Stomach (tissue), 9 donors: ENCODE results near the gene PKDCC. TPM values are rescaled to one million over a fixed set of nuclear protein-coding genes. Genes with fewer than 3 reads are reported as not detected.

Source experiments
- DNase-seq, 2 donors: peaks; one replicate each; pipeline versions ENCODE4 v3.0.0 to v3.0.0-alpha.2; 2013 to 2019
- H3K27ac ChIP-seq, 5 donors: fragments of 200-600 bp in 4 of 5; sonication (generic) in 4 of 5; one replicate each; pipeline ENCODE4 v1.5.1; 2013 to 2019; ENCODE audit warnings: mild to moderate bottlenecking in 1 of 5, moderate library complexity in 1 of 5
- H3K27me3 ChIP-seq, 3 donors: fragments of 200-600 bp; sonication (generic); one replicate each; pipeline ENCODE4 v1.5.1; 2017 to 2019; ENCODE audit warnings: mixed run types in 1 of 3
- H3K36me3 ChIP-seq, 4 donors: fragments of 200-600 bp; sonication (generic); 1 replicate in 3 of 4; 2 replicates in 1 of 4; pipeline ENCODE4 v1.5.1; 2016 to 2019
- H3K4me1 ChIP-seq, 4 donors: fragments of 200-600 bp; sonication (generic); one replicate each; pipeline ENCODE4 v1.5.1; 2016 to 2019
- H3K4me3 ChIP-seq, 4 donors: fragments of 200-600 bp; sonication (generic) in 3 of 4; one replicate each; pipeline ENCODE4 v1.5.1; 2016 to 2019; ENCODE audit warnings: mild to moderate bottlenecking in 1 of 4
- H3K9me3 ChIP-seq, 4 donors: fragments of 200-600 bp; sonication (generic); one replicate each; pipeline ENCODE4 v1.5.1; 2016 to 2019
- EP300 ChIP-seq: sonication (generic); formaldehyde crosslinking; IDR thresholded peaks from one replicate; pipeline ENCODE4 v1.6.1; 2017; ENCODE audit warnings: antibody characterized with exemption
- POLR2A ChIP-seq, 4 donors: fragments of 450-650 bp; IDR thresholded peaks; one replicate each; pipeline ENCODE4 v1.6.1; 2016; ENCODE audit warnings: antibody characterized with exemption in 4 of 4, control low read depth in 2 of 4, mild to moderate bottlenecking in 1 of 4, moderate library complexity in 1 of 4
- POLR2AphosphoS5 ChIP-seq, 3 donors: sonication (generic); formaldehyde crosslinking; IDR thresholded peaks; one replicate each; pipeline ENCODE4 v1.6.1; 2016; ENCODE audit warnings: antibody characterized with exemption in 3 of 3
- WGBS, 5 donors: extraction: QIAGEN DNeasy Blood & Tissue Kit in 3 of 5; methylation state at CpG; one replicate each; pipeline versions ENCODE4 v1.1.5 to v1.1.7; 2013 to 2018; 5-methylcytosine and 5-hydroxymethylcytosine counted together
- intact Hi-C: fragments of 100-400 bp; cut with DNase I; formaldehyde crosslinking; loops from one replicate; pipeline ENCODE4 v1.15.1; 2023; ENCODE audit warnings: low total_unique reads
- polyA plus RNA-seq, 3 donors: library from polyadenylated mRNA; stranded (reverse); fragments of 200-250 nt; gene quantifications; one replicate each; pipeline ENCODE4 v1.2.3, GENCODE V29; 2013
- total RNA-seq, 5 donors: library from RNA; depleted of rRNA; stranded (reverse); fragments of >200 nt; gene quantifications; one replicate each; pipeline versions ENCODE4 v1.1.0 to v1.2.3, GENCODE V29; 2014 to 2016
- TF ChIP-seq, protein P1 (sequence below), 7 experiments: fragments of 450-650 bp in 4 of 7; fragments of 200-600 bp in 3 of 7; sonication (generic) in 3 of 7; IDR thresholded peaks; one replicate each; pipeline ENCODE4 v1.5.1; 2016 to 2019; ENCODE audit warnings: antibody characterized with exemption in 7 of 7, control low read depth in 2 of 7, mild to moderate bottlenecking in 1 of 7
- donor health status: healthy with polysubstance abuse.
- donor health status: Bipolar disorder and iron deficiency.
- donor health status: healthy.

The PKDCC gene
- total and polyA plus RNA-seq, 8 donors = 15.4 to 176 (median 50.9) TPM

DNA sequence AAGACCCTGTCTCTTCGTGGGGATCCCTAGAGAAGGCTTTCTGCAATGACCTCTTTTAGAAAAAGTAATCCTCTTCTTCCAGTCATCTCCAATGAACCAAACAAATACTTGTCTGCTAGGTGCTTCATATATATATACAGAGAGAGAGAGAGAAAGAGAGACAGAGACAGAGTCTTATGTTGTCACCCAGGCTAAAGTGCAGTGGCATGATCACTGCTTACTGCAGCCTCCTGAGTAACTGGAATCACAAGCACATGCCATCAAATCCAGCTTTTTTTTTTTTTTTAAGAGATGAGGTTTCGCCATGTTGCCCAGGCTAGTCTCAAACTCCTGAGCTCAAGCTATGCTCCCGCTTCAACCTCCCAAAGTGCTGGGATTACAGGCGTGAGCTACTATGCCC, 18.6 kb upstream of the PKDCC start:
- TF ChIP-seq EP300 (no peak), POLR2AphosphoS5 (IDR thresholded peaks at IDR 0.05) (no peak), POLR2A (IDR thresholded peaks at IDR 0.05) (no peak)
- TF ChIP-seq, protein P1, sequence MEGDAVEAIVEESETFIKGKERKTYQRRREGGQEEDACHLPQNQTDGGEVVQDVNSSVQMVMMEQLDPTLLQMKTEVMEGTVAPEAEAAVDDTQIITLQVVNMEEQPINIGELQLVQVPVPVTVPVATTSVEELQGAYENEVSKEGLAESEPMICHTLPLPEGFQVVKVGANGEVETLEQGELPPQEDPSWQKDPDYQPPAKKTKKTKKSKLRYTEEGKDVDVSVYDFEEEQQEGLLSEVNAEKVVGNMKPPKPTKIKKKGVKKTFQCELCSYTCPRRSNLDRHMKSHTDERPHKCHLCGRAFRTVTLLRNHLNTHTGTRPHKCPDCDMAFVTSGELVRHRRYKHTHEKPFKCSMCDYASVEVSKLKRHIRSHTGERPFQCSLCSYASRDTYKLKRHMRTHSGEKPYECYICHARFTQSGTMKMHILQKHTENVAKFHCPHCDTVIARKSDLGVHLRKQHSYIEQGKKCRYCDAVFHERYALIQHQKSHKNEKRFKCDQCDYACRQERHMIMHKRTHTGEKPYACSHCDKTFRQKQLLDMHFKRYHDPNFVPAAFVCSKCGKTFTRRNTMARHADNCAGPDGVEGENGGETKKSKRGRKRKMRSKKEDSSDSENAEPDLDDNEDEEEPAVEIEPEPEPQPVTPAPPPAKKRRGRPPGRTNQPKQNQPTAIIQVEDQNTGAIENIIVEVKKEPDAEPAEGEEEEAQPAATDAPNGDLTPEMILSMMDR (IDR thresholded peaks at IDR 0.05) = no peak
- Histone ChIP-seq H3K4me3 (no peak overlapping the region), H3K27me3 (no peaks in the 10 kb centered on the region), H3K4me1 (peaks cover 0 to 5% (median 2%) of the 10 kb centered on the region in 4 donors), H3K27ac (no peak overlapping the region), H3K36me3 (no peaks in the 10 kb centered on the region), H3K9me3 (no peaks in the 10 kb centered on the region)
- WGBS, 5 donors = 86 to 97% (median 95%) methylated on average over 4 of the region's 4 CpGs
- intact Hi-C loops = no loop called here
- no peak for DNase-seq

DNA sequence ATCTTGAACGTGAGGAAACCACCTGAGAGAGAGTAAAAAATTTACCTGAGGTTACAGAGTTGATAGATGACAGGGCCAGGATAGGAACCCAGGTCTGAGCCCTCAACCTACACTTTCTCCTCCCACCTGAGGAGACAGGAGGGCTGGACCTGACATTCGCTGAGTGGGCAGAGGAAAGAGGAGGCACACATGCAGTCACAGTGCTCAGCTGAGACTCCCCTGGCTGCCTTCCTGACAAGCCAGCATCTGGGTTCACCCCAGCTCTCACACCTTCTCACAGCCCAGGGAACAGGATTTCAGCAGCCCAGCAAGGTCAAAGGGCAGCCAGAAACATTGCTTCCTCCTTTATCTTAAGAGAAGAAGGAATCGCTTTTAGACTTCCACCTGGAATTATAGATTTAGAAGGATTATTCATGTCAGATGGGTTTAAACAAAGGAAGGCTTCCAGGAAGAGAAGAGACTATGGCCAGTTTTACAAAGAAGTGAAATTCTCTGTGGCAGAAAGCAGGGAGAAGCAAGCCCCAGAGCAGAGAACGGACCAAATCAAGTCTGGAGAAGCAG, 18.1 kb upstream of the PKDCC start:
- Histone ChIP-seq H3K4me3 (no peak overlapping the region), H3K4me1 (peaks cover 0 to 5% (median 2%) of the 10 kb centered on the region in 4 donors), H3K27me3 (no peaks in the 10 kb centered on the region), H3K36me3 (no peaks in the 10 kb centered on the region), H3K27ac (no peak overlapping the region), H3K9me3 (no peaks in the 10 kb centered on the region)
- intact Hi-C loops = no loop called here
- no peak for TF ChIP-seq POLR2AphosphoS5 (IDR thresholded peaks at IDR 0.05)
- no peak for TF ChIP-seq POLR2A (IDR thresholded peaks at IDR 0.05)
- TF ChIP-seq EP300 = no peak
- TF ChIP-seq, protein P1 (IDR thresholded peaks at IDR 0.05) = no peak
- 81 to 90% (median 85%) methylated on average over 4 of the region's 4 CpGs for WGBS, 5 donors
- DNase-seq = no peak

DNA sequence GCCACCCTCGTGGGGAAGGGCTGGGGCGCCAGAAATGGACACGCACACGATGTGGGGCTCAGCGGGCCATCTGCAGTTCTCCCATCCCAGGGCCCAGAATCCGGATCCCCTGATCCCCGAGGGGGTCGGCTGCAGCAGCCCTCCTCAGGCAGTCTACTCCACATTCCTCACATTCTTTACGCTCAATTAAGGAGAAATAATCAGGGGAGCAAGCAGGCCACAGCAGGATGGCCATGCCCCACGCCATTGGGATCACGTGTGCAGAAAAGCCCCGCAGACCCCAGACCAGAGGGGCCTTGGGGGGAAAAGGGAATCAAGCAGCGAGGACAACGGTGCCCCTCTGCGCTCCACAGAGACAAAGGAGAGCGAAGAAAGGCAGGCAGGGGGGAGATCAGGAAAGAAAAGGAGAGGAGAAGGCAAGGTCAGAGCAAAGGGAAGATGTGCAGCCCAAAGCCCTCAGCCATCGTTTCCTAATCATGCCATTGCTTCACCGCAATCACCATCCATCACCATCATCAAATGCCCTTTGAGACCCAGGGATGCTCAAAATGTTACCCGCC, 17.5 kb upstream of the PKDCC start:
- intact Hi-C loops = no loop called here
- TF ChIP-seq POLR2A (IDR thresholded peaks at IDR 0.05) (no peak), POLR2AphosphoS5 (IDR thresholded peaks at IDR 0.05) (no peak), EP300 (no peak)
- TF ChIP-seq, protein P1 (IDR thresholded peaks at IDR 0.05) = no peak

DNA sequence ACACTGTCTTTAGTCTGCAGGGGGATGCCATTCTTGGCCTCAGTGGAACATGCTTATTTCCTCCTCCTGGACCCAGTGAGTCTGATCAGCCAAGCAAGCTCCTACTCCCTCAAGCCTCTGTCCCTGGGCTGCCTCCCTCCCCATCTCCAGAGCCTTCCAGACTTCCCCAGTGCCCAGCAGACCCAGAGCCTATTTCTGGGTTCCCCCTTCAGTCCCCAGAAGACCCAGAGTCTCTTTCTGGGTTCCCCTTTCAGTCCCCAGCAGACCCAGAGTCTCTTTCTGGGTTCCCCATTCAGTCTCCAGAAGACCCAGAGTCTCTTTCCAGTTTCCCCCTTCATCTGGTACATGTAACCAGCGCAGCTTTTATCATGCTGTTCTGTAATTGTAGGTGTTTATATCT, 17.0 kb upstream of the PKDCC start:
- no peak overlapping the region for H3K27ac ChIP-seq
- no peak overlapping the region for H3K4me3 ChIP-seq
- intact Hi-C loops = no loop called here
- TF ChIP-seq EP300 (no peak), POLR2A (IDR thresholded peaks at IDR 0.05) (no peak), POLR2AphosphoS5 (IDR thresholded peaks at IDR 0.05) (no peak)
- TF ChIP-seq, protein P1 (IDR thresholded peaks at IDR 0.05) = no peak
- no peaks in the 10 kb centered on the region for H3K4me1 ChIP-seq
- H3K9me3 ChIP-seq = no peaks in the 10 kb centered on the region
- H3K36me3 ChIP-seq = no peaks in the 10 kb centered on the region
- no peak for DNase-seq
- WGBS, 5 donors = 79 to 100% (median 90%) methylated on average over 1 of the region's 1 CpG
- H3K27me3 ChIP-seq = no peaks in the 10 kb centered on the region

More for the DNA sequence above, 17.5 kb upstream of the PKDCC start:
- H3K4me3 ChIP-seq = no peak overlapping the region
- 82 to 91% (median 86%) methylated on average over 19 of the region's 19 CpGs for whole genome bisulfite sequencing, 5 donors
- no peaks in the 10 kb centered on the region for H3K36me3 ChIP-seq
- H3K4me1 ChIP-seq = peaks cover 0 to 3% (median under 1%) of the 10 kb centered on the region in 4 donors
- no peaks in the 10 kb centered on the region for H3K9me3 ChIP-seq
- no peak for DNase-seq
- no peaks in the 10 kb centered on the region for H3K27me3 ChIP-seq
- no peak overlapping the region for H3K27ac ChIP-seq
